GM12801 (cell line): ENCODE results near the gene NAA25.

Experiments used
- CTCF ChIP-seq: IDR thresholded peaks from one replicate; pipeline ENCODE4 v1.5.1; 2011; ENCODE audit warnings: control low read depth; ENCODE audit not compliant: insufficient read length; ENCODE audit errors: extremely low read depth

The NAA25 gene

GRCh38 chr12:112108202-112109079 is at the start of gene NAA25:
Gene NAA25 (minus strand): TSS chr12:112108783. CDS start chr12:112108773, 10 bp downstream.
- TF ChIP-seq CTCF, result no peak

GRCh38 chr12:112153893-112154219 is 45.3 kb upstream of the NAA25 start:
- TF ChIP-seq CTCF, result no peak

GRCh38 chr12:112153181-112153892 is 44.8 kb upstream of the NAA25 start:
- no peak for TF ChIP-seq CTCF

- TF ChIP-seq CTCF, result no peak
Observed at GRCh38 chr12:112151766-112152541, 43.4 kb upstream of the NAA25 start.

GRCh38 chr12:112149596-112149995 is 41.0 kb upstream of the NAA25 start:
- TF ChIP-seq CTCF, result no peak

GRCh38 chr12:112148031-112148513 is 39.5 kb upstream of the NAA25 start:
- no peak for TF ChIP-seq CTCF

GRCh38 chr12:112146123-112146522 is 37.5 kb upstream of the NAA25 start:
- TF ChIP-seq CTCF, result no peak
